ENCODE measurements around the gene SLX4IP.

SLX4IP gene

DNA sequence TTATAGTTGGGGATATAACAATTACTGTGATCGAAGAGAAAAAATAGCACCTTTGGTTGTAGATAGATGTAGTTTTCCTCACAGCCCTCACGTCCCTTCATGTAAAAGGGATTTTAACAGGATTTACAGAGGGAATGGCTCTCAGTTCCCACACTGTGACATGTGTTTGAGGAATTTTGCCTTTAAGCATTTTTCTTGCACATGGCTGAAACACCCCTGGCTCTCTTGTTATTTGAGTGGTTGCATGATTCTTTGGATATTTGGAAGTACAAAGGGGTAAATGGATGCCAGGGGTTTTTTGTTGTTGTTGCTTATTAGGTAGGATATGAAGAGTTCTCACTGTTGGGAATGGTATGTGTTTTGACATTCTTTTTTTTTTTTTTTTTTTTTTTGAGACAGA, 190.5 kb downstream of the SLX4IP start:
- DNase-seq (ENCODE audit: extremely low read depth in 1 of 2, low read depth in 1 of 2), result no peak

DNA sequence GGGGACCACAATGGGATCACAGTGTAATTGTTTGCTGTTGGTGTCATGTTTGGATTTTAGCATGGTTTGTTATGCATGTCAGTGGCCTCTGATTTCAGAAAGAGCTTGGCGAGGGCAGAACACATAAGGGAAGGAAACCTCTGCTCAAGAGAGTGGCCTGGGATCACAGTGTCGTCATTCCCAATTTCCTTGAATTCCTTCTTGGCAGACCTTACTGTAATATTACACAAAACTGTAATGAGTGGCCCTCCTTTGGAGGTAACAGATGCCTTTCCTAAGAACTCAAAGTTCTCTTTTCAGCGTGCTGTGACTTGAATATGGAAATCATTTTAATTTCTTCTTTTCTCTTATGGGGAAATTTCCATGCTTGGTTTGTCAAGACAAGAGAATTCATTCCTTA, 191.8 kb downstream of the SLX4IP start:
- no peak for DNase-seq (ENCODE audit: extremely low read depth in 1 of 2, low read depth in 1 of 2)

DNA sequence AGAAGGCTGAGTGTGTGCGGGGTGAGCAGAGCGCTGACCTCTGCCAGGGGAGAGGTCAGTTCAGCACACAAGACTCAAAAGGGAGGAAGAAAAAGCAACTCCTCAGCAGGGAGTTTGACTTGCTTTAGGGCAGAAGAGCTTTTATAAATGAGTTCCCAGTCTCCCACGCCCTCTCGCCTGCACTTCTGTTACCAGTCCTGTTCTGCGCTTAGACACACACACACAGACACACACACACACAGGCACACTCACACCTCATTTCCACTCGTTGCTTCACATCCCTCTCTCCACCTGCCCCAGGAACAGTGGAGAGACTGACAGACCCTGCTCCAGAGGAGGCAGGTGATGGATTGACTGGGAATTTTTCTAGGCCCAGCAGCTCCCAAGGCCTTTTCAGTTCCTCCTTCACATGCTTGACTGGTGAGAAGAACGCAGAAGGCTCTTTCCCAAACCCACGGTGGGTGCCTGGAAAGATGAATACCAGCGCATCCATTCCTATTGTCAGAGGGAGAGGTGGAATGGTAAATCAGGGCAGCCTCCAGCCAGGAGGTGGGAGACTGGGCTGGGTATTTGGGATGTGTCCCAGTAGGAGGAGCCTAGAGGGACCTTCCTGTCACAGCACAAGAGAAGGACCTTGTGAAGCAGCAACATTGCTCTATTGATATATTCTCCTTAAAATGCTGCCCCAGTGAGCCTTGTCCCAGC, 195.0 kb downstream of the SLX4IP start:
- no peak for DNase-seq (ENCODE audit: extremely low read depth in 1 of 2, low read depth in 1 of 2)

DNA sequence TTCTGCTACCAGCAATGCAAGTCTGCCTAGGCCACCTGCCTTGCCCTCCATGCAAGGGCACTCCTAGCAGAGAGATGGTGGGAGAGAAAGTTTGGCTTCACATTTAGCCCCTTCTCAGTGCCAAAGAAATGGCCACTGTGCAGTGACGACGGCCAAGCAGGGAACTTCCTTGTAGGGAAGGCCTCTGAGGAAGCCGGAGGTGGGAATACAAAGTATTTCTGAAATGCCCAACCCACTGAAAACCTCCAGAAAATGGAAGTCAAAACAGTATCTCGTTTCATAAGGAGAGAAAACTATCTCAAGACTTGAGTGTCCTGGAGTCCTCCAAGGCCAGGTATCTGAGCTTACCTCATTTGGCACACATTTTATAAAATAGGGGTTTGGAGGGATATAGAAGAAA, 196.0 kb downstream of the SLX4IP start:
- DNase-seq (ENCODE audit: extremely low read depth in 1 of 2, low read depth in 1 of 2), result no peak

DNA sequence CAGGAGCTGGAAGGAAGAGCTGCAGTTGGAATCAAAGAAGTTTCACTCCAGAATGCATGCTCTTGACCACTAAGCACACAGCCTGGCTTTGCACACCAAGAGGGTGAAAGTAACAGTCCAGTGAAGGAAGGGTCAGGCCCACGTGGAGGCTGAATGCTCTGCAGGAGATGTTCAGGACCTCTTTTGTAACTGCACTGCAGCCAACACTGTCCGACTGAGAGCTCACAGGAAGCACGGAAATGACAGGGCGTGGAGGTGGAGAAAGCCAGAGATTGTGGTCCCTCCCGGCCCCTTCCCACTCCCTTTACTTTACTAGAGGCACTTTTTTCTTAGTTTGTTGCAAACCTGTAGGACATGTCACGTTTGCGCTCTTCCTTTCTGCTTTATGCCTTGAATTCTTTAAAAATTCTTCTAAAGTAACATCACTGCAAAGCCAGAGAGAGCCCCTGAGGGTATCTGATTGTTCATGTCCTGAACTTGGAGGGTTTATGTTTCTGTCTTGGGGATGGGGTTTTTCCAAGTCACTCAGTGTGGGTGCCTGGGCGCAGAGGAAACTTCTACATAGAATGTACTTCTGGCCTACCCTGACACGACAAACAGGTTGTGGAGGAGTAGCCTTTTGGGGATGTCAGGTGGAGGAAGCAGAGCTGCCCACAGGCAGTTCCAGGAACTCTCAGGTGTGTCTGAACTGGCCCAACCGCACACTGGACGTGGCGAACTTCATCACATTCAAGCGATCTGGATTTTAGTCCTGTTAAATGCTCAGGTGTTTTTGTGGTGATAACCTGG, 197.8 kb downstream of the SLX4IP start:
- DNase-seq (ENCODE audit: extremely low read depth in 1 of 2, low read depth in 1 of 2), result no peak

DNA sequence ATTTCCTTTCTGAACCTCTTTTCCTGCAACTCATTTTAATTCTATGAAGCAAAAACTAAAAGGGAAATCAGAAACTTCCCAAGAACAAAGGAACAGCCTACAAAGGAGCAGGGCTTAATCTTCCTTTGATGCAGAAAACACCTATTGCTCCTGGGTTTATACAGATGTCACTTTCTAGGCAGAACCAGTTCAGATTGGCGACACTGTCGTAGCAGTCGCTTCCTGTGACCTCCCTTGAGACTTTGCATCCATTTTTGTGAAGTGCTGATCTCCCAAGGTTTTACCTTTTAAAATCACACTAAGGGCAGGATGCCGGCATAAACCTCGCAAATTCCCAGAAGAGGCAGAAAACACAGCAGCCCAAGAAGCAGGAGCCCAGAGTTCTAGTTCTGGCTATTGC, 198.6 kb downstream of the SLX4IP start:
- DNase-seq (ENCODE audit: extremely low read depth in 1 of 2, low read depth in 1 of 2), result no peak

DNA sequence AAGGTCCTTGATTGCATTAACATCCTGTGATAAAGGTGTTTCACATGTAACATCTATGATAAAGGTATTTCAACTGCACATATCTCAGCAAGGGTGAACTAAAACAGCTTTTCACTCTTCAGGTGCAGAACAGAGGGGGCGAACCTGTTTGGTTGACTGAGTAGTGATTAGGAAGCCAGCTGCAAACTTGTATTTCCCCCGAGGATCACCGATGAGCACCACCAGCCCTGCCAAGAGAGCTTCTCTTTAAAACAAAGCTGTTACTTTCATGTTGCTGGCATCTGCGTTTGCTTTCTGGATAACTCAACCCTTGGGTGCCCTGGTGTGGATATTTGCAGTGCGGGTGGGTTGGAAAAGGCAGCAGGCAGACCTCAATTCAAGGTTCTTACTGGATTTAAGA, 199.1 kb downstream of the SLX4IP start:
- no peak for DNase-seq (ENCODE audit: extremely low read depth in 1 of 2, low read depth in 1 of 2)

DNA sequence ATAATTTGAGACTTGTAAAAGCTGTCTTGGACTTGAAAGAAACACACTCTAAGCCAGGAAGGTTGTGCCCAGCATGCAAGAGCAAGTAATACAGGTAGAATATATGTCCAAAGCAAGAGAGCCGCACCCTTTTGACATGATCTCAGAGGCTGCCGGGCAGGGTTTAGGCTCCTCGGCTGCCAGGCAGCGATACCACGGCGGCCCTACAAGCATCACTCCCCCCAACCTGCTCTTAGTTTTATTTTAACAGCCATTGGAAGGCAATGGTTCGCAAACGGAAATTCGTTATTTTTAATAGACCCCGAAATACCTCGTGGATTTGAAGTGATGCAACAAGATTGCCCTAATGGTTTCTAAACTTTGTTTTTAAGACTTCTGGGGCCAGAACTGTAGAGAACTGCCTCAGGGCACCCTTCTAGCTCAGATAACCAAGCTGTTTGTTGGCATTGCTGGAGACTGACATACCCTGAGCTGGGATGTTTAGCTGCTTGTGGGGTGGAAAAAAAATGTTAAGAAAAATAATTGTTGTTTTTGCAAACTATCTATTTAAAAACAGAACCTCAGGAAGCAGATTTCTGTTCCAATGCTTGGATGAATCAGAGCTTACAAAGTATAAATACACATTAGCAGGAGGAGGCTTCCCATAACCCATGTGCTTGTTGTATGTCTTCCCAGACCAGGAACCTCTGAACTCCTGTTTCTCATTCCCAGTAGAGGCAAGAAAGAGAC, 199.7 kb downstream of the SLX4IP start:
- no peak for DNase-seq (ENCODE audit: extremely low read depth in 1 of 2, low read depth in 1 of 2)

DNA sequence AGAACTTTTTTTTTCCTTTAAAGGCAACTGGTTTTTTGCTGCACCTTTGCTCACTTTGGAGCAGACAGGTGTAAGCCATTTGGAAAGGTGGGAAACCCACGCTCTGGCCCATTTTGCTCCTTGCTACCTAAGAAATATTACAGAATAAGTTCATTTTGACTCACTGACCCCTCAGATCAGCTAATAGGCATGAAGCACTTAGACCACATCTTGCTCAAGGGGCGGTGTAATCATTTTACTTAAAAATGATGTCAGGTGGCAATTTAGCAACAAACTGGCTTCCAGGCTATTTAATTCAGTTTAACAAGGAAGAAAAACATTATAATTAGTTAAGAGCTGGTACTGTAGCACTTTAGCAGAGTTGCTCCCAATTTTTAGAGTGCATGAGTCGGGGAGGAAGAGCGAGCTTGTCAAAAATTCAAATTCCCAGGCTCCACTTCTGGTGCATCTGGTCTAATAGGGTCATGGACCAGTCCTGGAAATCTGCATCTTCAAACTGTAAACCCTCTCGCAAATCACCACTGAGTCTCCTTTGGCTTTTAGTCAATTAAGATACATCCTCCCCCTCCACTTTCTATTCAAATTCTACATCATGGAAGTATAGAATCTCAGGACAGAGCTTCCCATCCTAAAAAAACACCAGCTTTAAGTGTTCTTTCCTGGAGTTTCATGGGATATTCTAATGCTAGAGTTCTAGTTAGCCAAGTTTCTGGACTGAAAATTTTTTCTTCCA, 200.5 kb downstream of the SLX4IP start:
- DNase-seq (ENCODE audit: extremely low read depth in 1 of 2, low read depth in 1 of 2), result no peak

DNA sequence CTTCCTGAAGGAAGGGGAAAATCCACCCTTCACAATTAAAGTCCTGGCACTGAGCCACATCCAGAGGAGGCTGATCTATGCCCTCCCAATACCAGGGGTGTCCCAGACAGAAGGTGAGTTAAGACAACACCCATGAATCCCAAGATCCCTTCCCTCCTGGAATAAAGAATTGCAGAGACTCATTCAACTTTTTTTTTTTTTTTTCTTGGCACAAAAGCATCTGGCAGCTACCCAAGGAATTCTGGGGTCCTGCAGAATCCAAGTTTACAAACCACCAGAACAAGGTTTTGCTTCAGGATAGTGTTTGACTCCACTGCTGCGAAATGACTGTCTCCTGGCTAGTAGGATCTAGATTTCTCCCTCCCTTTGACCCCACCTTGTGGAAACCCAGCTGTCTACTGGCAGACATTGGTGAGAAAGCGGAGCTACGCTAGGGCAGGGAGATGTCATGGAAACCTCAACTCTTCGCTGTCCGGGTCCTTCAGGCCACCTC, 201.3 kb downstream of the SLX4IP start:
- DNase-seq (ENCODE audit: extremely low read depth in 1 of 2, low read depth in 1 of 2), result no peak

DNA sequence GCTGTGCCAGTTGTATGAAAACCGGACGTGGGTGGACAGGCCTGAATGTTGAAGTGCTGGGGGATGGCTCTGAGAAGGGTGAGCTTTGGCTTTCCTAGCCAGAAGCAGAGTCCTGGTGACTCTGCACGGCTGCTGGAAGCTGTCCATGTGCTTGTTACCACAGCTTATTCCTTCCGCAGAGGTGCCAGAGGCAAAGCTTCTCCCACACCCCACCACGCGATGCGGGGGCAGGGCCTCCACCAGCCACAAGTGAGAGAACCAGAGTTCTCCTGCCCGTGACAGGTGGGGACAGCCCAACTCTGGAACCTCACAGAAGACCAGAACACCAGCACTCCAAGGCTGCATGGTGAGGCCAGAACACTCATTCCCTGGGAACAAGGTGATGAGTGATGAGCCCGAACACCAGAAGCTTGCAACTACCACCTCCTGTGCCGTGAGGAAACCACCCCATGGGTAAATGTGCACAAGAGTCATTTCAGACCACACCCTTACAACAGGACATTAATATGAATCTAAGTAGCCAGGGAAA, 202.0 kb downstream of the SLX4IP start:
- no peak for DNase-seq (ENCODE audit: extremely low read depth in 1 of 2, low read depth in 1 of 2)

DNA sequence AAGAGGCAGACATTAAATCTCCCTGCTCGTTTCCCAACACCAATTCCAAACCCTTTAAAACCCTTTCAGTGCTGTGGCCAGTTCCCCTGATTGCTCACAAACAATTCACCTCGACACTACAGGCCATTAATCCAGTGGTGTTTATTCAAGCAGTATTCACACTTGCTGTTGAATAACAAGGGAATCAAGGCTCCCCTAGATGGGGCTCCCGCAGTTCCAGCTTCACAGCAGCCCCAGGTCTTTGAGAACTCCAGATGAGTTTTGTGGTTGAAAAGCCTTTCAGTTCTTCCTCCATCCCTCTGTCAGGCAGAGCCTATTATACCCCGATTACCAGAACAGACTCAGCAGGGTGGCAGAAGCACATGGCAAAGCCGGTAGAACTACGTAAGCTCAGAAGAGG, 202.5 kb downstream of the SLX4IP start:
- DNase-seq (ENCODE audit: extremely low read depth in 1 of 2, low read depth in 1 of 2), result no peak

DNA sequence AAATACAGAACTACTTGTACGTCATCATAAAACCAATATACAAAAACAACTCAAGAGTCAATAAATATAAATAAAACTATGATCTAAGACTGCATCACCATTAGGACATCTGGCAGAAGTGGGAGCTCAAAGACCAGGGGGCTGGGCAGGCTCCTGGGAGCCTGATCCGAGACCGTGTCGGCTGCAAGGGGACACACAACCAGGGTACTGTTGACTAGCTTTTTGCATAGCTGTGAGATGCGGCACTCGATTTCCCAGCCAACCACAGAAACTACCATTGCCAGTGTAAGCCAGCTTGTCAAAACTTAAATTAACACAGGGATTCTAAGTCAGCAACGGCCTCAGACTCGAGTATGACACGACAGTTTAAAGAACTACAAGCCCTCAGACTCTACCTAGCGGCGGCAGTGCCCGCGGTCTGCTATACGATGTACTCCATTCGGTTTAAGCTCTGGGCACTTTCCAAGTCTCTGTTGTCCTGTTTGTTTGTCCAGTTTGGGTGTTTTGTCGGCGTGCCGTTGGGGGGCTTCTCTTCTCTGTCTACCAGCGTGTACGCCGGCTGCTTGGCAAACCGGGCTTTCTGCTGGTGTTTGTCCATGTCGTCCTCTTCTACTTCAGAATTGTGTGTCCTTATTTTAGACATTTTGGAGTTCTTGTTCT, 204.1 kb downstream of the SLX4IP start:
- no peak for DNase-seq (ENCODE audit: extremely low read depth in 1 of 2, low read depth in 1 of 2)

DNA sequence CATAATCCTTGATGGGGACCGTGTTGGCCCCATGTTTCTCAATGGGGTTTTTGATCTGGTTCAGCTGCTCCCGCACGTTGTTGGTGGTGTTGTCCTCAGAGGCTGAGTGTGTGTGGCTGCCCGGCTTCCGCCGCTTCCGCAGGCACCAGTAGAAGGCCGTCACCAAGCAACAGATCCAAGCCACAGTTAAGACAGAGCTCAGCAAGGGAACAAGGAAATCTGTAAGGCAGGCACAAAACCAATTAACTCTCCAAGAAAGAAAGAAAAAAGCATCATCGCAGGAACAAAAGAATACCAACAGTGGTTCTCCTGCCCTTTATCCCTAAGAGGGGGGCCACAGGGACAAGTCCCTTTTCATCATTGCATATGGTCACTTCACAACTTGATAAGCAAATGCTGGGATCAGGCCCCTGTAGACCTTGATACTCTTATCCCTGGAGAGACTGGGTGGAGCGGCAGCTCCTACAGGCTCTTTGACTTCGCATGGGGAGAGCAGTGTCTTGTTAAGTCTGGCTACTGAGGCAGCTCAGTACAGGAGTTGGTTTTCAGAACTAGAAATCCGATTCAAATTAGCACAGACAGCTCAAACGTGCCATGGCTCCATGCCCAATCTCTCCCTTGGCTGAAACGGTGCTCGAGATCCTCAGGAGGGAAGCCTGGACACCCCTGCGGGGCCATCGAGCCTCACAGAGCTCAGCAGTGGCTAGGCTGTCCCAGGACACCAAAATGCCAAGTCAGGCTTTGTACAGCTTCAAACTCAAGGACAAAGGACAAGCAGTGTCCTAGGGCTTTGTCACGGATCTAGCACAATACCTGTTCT, 204.8 kb downstream of the SLX4IP start:
- DNase-seq (ENCODE audit: extremely low read depth in 1 of 2, low read depth in 1 of 2), result no peak

DNA sequence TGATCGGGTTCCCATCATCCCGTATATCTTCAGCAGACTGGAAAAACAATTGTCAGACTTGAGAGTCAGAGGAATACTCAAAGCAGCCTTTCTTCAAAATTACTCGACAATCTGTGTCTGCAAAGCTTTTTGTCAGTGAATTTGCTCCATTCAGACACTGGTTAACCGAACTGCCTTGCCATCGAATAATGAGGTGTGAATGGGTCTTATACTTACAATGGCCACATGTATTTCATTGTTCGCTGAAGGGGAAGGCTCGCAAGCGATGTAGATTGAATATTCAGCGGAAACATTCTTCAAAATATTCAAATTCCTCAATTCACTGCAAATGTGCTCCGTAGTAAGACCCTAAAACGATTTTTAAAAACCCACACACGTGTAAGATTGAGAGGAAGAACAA, 205.8 kb downstream of the SLX4IP start:
- no peak for DNase-seq (ENCODE audit: extremely low read depth in 1 of 2, low read depth in 1 of 2)

DNA sequence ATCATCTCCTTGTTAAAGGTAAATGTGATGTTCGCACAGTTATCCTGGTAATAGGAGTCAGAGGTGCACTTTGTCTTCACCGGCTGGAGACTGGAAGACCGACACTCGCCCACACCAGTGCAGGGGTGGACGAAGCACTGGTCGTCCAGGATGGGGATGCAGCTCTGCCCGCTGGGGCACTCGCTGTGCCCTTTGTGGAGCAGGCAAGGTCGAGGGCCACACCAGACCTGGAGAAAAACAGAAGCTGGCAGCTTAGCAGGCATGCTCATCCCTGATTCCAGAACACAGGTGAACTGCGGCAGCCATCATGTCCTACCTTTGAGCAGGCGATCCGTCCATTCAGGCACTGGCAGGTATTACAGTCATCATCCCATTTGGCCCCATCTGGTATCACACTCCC, 206.4 kb downstream of the SLX4IP start:
- no peak for DNase-seq (ENCODE audit: extremely low read depth in 1 of 2, low read depth in 1 of 2)

DNA sequence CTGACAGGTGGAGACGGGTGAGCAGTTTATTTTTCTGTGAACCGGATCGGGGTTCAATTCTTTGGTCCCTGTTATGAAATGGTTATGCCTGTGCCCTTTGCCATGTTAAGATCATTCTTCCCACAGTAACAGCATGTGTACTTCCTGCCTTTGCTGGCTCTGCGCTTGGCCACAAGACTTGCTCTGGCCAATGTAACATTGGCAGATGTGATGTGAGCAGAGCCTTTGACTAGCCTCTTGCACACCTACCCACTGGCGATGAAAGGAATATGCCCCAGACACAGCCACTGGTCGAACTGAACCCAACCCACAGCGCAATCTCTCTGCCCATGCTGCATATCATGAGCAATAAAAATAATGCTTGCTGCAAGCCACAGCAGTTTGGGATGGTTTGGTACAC, 206.8 kb downstream of the SLX4IP start:
- DNase-seq (ENCODE audit: extremely low read depth in 1 of 2, low read depth in 1 of 2), result no peak

DNA sequence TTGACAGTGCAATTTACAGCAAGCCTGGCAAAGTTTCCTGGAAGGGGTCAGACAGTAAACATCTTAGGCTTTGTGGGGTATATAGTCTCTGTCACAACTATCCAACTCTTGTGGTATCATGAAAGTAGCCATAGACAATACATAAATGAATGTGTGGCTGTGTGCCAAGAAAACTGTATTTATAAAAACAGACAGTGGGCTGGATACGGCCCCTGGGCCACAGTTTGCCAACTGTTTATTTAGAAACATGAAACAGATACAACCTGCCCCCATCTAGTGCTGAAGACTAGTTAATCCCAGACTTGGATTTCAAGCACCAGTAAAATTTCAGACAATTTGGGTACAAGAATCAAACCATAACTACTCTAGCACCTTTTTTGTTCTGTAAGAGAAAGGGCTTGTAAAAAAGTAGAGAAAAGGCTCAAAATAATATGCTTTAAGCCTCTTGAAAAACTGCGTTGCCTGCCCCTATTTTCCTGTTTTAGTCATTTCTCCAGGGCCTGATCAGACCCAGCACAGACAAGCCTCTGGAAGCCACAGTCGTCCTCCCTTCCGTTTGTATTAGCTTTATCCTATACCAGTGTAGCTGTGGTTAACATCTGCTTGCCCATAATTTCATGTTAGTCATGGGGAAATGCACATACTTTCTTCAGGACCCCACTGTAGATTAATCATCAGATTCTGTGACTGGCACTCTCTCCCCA, 207.9 kb downstream of the SLX4IP start:
- DNase-seq (ENCODE audit: extremely low read depth in 1 of 2, low read depth in 1 of 2), result no peak

DNA sequence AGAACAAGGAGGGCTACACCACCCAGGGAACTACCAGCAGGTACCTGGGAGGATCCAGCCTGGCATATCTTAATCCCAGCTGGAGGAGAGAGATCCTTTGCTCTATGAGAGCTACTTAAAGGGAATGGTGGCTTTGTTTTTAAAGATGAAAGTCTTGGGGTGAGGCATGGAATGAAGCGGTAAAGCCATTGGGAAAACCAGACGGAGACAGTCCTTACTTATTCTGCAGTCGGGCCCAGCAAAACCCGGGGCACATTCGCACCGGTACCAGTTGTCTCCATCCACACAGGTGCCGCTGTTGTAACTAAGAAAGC, 208.4 kb downstream of the SLX4IP start:
- no peak for DNase-seq (ENCODE audit: extremely low read depth in 1 of 2, low read depth in 1 of 2)

Data from stimulated activated CD8-positive, alpha-beta memory T cell treated with anti-CD3 and anti-CD28 coated beads, Interleukin-7, amount 100 ng/mL, for 48 hours (primary cell).